Left renal pelvis (tissue), 4 donors: ENCODE measurements around the gene CCDC28A. TPM values are rescaled to one million over a fixed set of nuclear protein-coding genes. Genes with fewer than 3 reads are reported as not detected.
"Not testable (repeated sequence)": the region's sequence is repeated elsewhere in the genome, so short reads cannot be mapped to it uniquely, and the experiment has no call there.

ENCODE experiments used
- DNase-seq, 4 donors: peaks; one replicate each; pipeline ENCODE4 v3.0.0-alpha.2; 2013; ENCODE audit warnings: low read depth in 4 of 4, low spot score in 3 of 4
- polyA plus RNA-seq, 4 donors: library from polyadenylated mRNA; unstranded; fragments of 120-200 nt; gene quantifications; one replicate each; pipeline ENCODE4 v1.2.1, GENCODE V29; 2013; ENCODE audit not compliant: insufficient read length in 4 of 4

Gene CCDC28A
- polyA plus RNA-seq = 10 to 100 TPM; 17.2 to 29.2 (median 28.2) TPM

GRCh38 chr6:138773177-138774091 is at the start of gene CCDC28A:
TSS of gene CCDC28A (plus strand) at chr6:138773769. CDS start at chr6:138776121, 2,352 bp downstream.
- DNase-seq = peak; percentile 89 to 96 (median 94)

GRCh38 chr6:138724015-138724414 is 49.6 kb upstream of the CCDC28A start:
- no peak for DNase-seq

GRCh38 chr6:138726066-138726756 is 47.4 kb upstream of the CCDC28A start:
- DNase-seq = no peak

- DNase-seq = no peak
These were observed 46.8 kb upstream of the CCDC28A start for GRCh38 chr6:138726757-138727097.

- DNase-seq = no peak
These were observed 46.4 kb upstream of the CCDC28A start for GRCh38 chr6:138727182-138727581.

GRCh38 chr6:138728662-138729061 is 44.9 kb upstream of the CCDC28A start:
- DNase-seq = no peak

GRCh38 chr6:138730037-138730436 is 43.5 kb upstream of the CCDC28A start:
- not testable (repeated sequence) for DNase-seq

- no peak for DNase-seq
These were observed 39.0 kb upstream of the CCDC28A start for GRCh38 chr6:138734585-138734984.

- DNase-seq = no peak
These were observed 36.9 kb upstream of the CCDC28A start for GRCh38 chr6:138736640-138737039.

- no peak for DNase-seq
These were observed 21.6 kb upstream of the CCDC28A start for GRCh38 chr6:138752017-138752416.

- DNase-seq = no peak
These were observed 16.4 kb upstream of the CCDC28A start for GRCh38 chr6:138757136-138757535.

GRCh38 chr6:138765896-138766655 is 7.5 kb upstream of the CCDC28A start:
- DNase-seq = no peak

GRCh38 chr6:138769102-138769676 is 4.4 kb upstream of the CCDC28A start:
- DNase-seq = no peak

GRCh38 chr6:138772596-138773176 is 883 bp upstream of the CCDC28A start:
- no peak for DNase-seq

- DNase-seq = no peak
These were observed 801 bp downstream of the CCDC28A start for GRCh38 chr6:138774370-138774769.

- no peak for DNase-seq
These were observed 3.1 kb downstream of the CCDC28A start for GRCh38 chr6:138776659-138777058.

- DNase-seq = no peak
These were observed 4.8 kb downstream of the CCDC28A start for GRCh38 chr6:138778331-138778730.

GRCh38 chr6:138782243-138782642 is 8.7 kb downstream of the CCDC28A start:
- DNase-seq = no peak

GRCh38 chr6:138785079-138785478 is 11.5 kb downstream of the CCDC28A start:
- DNase-seq = no peak

- no peak for DNase-seq
These were observed 12.4 kb downstream of the CCDC28A start for GRCh38 chr6:138785980-138786379.
